K562 (cell line): Measurements from ENCODE around the gene ATRNL1. TPM values are rescaled to one million over a fixed set of nuclear protein-coding genes. Genes with fewer than 3 reads are reported as not detected.

Experiments
- ATAC-seq: fragments of 200-7000 bp; cut with Tn5 transposase; 3 replicates; pipeline ENCODE4 v1.9.1; 2020; ENCODE audit warnings: moderate library complexity
- BruUV-seq: library from RNA; stranded (reverse); fragments of 400-500 nt; replicated peaks from 2 replicates; lab custom pipeline; 2021; lab: Mats Ljungman, UMichigan
- CTCF ChIA-PET: fragments of 300-600 bp; formaldehyde crosslinking; extraction: SDS; loops from one replicate; lab custom pipeline; 2021; ENCODE audit warnings: low intra/inter-chr PET ratio; lab: Yijun Ruan, JAX
- POLR2A ChIA-PET: fragments of 300-600, 350-650 bp; sonication (Branson Sonifier 250); formaldehyde crosslinking; extraction: SDS; loops from one replicate; lab custom pipeline; 2021; ENCODE audit warnings: antibody characterized with exemption, inconsistent platforms; lab: Yijun Ruan, JAX
- DNase-seq, 4 experiments: peaks; one replicate each; pipeline versions ENCODE4 v3.0.0 to v3.0.0-alpha.2; 2011 to 2018; ENCODE audit warnings: low spot score in 3 of 4, mixed read lengths in 3 of 4; ENCODE audit errors: extremely low read depth in 1 of 4
- FAIRE-seq: peaks from 2 replicates; lab custom pipeline; 2011; peaks lifted over from hg19 to GRCh38; lab: Jason Lieb, UNC
- H2AFZ ChIP-seq: 2 replicates; pipeline ENCODE4 v1.6.0; 2011; ENCODE audit warnings: low read depth, low read length, control low read depth, inconsistent platforms
- H3K27ac ChIP-seq: fragments of 200-600 bp; 3 replicates; pipeline ENCODE4 v1.8.0; 2011; ENCODE audit warnings: low read depth, mild to moderate bottlenecking, control low read depth, inconsistent platforms, low read length, moderate library complexity, mixed read lengths; ENCODE audit errors: extremely low read depth
- H3K27me3 ChIP-seq, 2 experiments: fragments of 300-600 bp in 1 of 2; 2 replicates in 1 of 2; 3 replicates in 1 of 2; pipeline versions ENCODE4 v1.6.0 to v1.8.0; 2011; ENCODE audit warnings: inconsistent platforms in 2 of 2, low read length in 2 of 2, mild to moderate bottlenecking in 1 of 2, mixed read lengths in 1 of 2, moderate library complexity in 1 of 2; ENCODE audit not compliant: control insufficient read depth in 2 of 2, insufficient read depth in 2 of 2
- H3K36me3 ChIP-seq: fragments of 300-600 bp; 3 replicates; pipeline ENCODE4 v1.8.0; 2011; ENCODE audit warnings: mild to moderate bottlenecking, low read length, inconsistent platforms; ENCODE audit not compliant: control insufficient read depth, insufficient read depth
- H3K4me1 ChIP-seq, 2 experiments: fragments of 200-600 bp in 1 of 2; replicated peaks in 1 of 2; 2 replicates in 1 of 2; 3 replicates in 1 of 2; pipeline versions ENCODE4 v1.5.1 to v1.8.0; 2011; ENCODE audit warnings: inconsistent platforms in 2 of 2, low read length in 2 of 2, mild to moderate bottlenecking in 1 of 2, mixed read lengths in 1 of 2, moderate library complexity in 1 of 2; ENCODE audit not compliant: control insufficient read depth in 2 of 2, insufficient read depth in 2 of 2
- H3K4me2 ChIP-seq: 2 replicates; pipeline ENCODE4 v1.6.1; 2011; ENCODE audit warnings: low read length, control low read depth, inconsistent platforms, mixed read lengths; ENCODE audit not compliant: insufficient read depth
- H3K4me3 ChIP-seq: fragments of 200-600 bp; sonication (generic), shearing (Covaris generic); 2 replicates; pipeline ENCODE4 v1.5.1; 2016; ENCODE audit warnings: control low read depth, inconsistent platforms
- H3K79me2 ChIP-seq: fragments of 200-600 bp; 3 replicates; pipeline ENCODE4 v1.8.0; 2011; ENCODE audit warnings: low read length, inconsistent platforms; ENCODE audit not compliant: control insufficient read depth, insufficient read depth
- H3K9ac ChIP-seq, 2 experiments: 2 replicates each; pipeline versions ENCODE4 v1.6.0 to v1.6.1; 2011; ENCODE audit warnings: low read depth in 2 of 2, low read length in 2 of 2, control low read depth in 1 of 2, inconsistent platforms in 1 of 2, mild to moderate bottlenecking in 1 of 2, mixed read lengths in 1 of 2; ENCODE audit not compliant: insufficient read depth in 1 of 2
- H3K9me1 ChIP-seq: one replicate; pipeline ENCODE4 v1.6.0; 2011; ENCODE audit warnings: inconsistent platforms, mild to moderate bottlenecking, low read length, moderate library complexity; ENCODE audit not compliant: control insufficient read depth, insufficient read depth
- H3K9me3 ChIP-seq: replicated peaks from 2 replicates; pipeline ENCODE4 v1.5.1; 2011; ENCODE audit warnings: low read depth, low read length, inconsistent platforms; ENCODE audit not compliant: control insufficient read depth, insufficient read depth
- H4K20me1 ChIP-seq: replicated peaks from 2 replicates; pipeline ENCODE4 v1.6.1; 2011; ENCODE audit warnings: low read length, inconsistent platforms, mixed read lengths; ENCODE audit not compliant: control insufficient read depth, insufficient read depth
- BRD4 ChIP-seq: fragments of 200-600 bp; sonication (generic); IDR thresholded peaks from 2 replicates; pipeline ENCODE4 v1.6.1; 2017; ENCODE audit warnings: inconsistent platforms
- NR2F6 ChIP-seq: fragments of 450-650 bp; formaldehyde crosslinking; IDR thresholded peaks from 2 replicates; pipeline ENCODE4 v1.4.0; 2020; ENCODE audit warnings: mild to moderate bottlenecking
- PCBP1 ChIP-seq: fragments of 200-400 bp; formaldehyde crosslinking; IDR thresholded peaks from 2 replicates; pipeline ENCODE4 v1.6.1; 2018; ENCODE audit warnings: mild to moderate bottlenecking, low read depth, low read length; ENCODE audit not compliant: poor library complexity, severe bottlenecking
- POLR2B ChIP-seq: fragments of 450-650 bp; IDR thresholded peaks from 2 replicates; pipeline ENCODE4 v1.6.1; 2018; ENCODE audit warnings: low read depth; ENCODE audit not compliant: partially characterized antibody
- SRSF7 ChIP-seq: fragments of 200-400 bp; formaldehyde crosslinking; optimal IDR thresholded peaks from 2 replicates; pipeline ENCODE3; 2017; ENCODE audit warnings: mild to moderate bottlenecking, low read depth, low read length
- ZNF133 ChIP-seq: fragments of 250-450 bp; sonication (Bioruptor Pico); IDR thresholded peaks from 2 replicates; pipeline ENCODE4 v1.4.0; 2020; ENCODE audit warnings: mild to moderate bottlenecking
- ZNF253 ChIP-seq: fragments of 250-450 bp; sonication (Bioruptor Pico); conservative IDR thresholded peaks from 2 replicates; pipeline ENCODE4 v1.6.1; 2021; ENCODE audit warnings: mild to moderate bottlenecking
- ZNF830 ChIP-seq: fragments of 250-450 bp; sonication (Bioruptor Pico); IDR thresholded peaks from 2 replicates; pipeline ENCODE4 v1.5.0; 2021; ENCODE audit warnings: mild to moderate bottlenecking
- WGBS: fragments of 100-300 bp; shearing (Covaris generic); methylation state at CpG from one replicate; pipeline ENCODE4 v1.1.6; 2016; ENCODE audit warnings: low coverage, mixed read lengths; ENCODE audit not compliant: insufficient coverage; ENCODE audit errors: missing lambda C conversion rate; 5-methylcytosine and 5-hydroxymethylcytosine counted together
- in situ Hi-C: fragments of 300-500 bp; cut with MboI; formaldehyde crosslinking; loops from 4 replicates; pipeline ENCODE4 v1.15.0; 2018; ENCODE audit warnings: inconsistent platforms, mixed read lengths
- intact Hi-C: fragments of 100-400 bp; cut with micrococcal nuclease; formaldehyde crosslinking; loops from 2 replicates; pipeline ENCODE4 v1.14.2; 2022
- polyA plus RNA-seq, 8 experiments: library from polyadenylated mRNA; depleted of rRNA in 4 of 8; stranded (reverse) in 5 of 8; unstranded in 3 of 8; fragments of >200 nt; fragmentation: Nextera tagmentation in 2 of 8; fragmentation: Illumina TruSeq in 1 of 8; extraction: Ambion mirVana in 2 of 8; extraction: Trizol in 1 of 8; gene quantifications; 2 replicates each; pipeline versions ENCODE4 v1.2.1 to v1.2.3, GENCODE V29; 2011 to 2014; ENCODE audit warnings: inconsistent platforms in 1 of 8, missing spikeins in 1 of 8
- total RNA-seq, 7 experiments: library from RNA; depleted of rRNA in 6 of 7; stranded (reverse); fragments of >200 nt in 6 of 7; fragmentation: Illumina TruSeq in 2 of 7; extraction: Trizol in 2 of 7; gene quantifications; 2 replicates each; pipeline versions ENCODE4 v1.2.1 to v1.2.3, GENCODE V29; 2011 to 2021; ENCODE audit warnings: low replicate concordance in 1 of 7
- TF ChIP-seq, protein P1 (sequence below): fragments of 450-650 bp; IDR thresholded peaks from 2 replicates; pipeline ENCODE4 v1.6.1; 2017; ENCODE audit warnings: mild to moderate bottlenecking, moderate library complexity
- TF ChIP-seq, protein P2 (sequence below): fragments of 250-450 bp; sonication (Bioruptor Pico); IDR thresholded peaks from 2 replicates; pipeline ENCODE4 v1.4.0; 2020; ENCODE audit warnings: borderline replicate concordance
- TF ChIP-seq, protein P3 (sequence below): fragments of 250-450 bp; sonication (Bioruptor Pico); IDR thresholded peaks from 2 replicates; pipeline ENCODE4 v1.5.0; 2021
- TF ChIP-seq, protein P4 (sequence below): fragments of 450-650 bp; IDR thresholded peaks from one replicate; pipeline ENCODE4 v1.6.1; 2018; ENCODE audit warnings: mild to moderate bottlenecking, moderate library complexity; ENCODE audit not compliant: partially characterized antibody
- TF ChIP-seq, protein P5 (sequence below): fragments of 250-450 bp; sonication (Bioruptor Pico); IDR thresholded peaks from 2 replicates; pipeline ENCODE4 v1.8.0; 2022; ENCODE audit warnings: inconsistent platforms
- TF ChIP-seq, protein P6 (sequence below): sonication (generic); formaldehyde crosslinking; IDR thresholded peaks from 2 replicates; pipeline ENCODE4 v1.5.0; 2020; ENCODE audit warnings: missing genetic modification reagents

ATRNL1 gene
- total and polyA plus RNA-seq, 9 of the 15 experiments (the other 6 are each of a cell fraction or from before 2014, with no cell fraction given), result 0.18 TPM; not detected in 8

DNA sequence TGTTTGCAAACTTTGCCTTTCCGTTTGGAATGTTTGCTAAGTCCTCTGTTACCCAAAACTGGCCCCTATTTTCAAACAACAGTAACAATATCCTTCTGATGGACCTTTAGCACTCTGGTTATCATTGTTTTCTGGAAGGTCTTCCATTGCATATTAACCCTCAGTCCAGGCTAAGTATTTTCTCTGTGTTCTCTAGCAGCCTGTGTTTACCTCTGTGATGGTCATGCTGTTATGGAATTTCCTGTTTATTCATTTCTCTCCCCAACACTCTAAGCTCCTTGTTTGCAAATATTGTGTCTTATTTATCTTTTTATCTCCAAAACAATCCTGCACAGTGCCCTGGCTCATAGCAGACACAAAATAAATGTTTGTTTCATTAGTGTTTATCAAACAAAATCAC is 560.3 kb downstream of the ATRNL1 start:
- 0% methylated on average over 1 of the region's 1 CpG for WGBS
- Histone ChIP-seq H3K36me3 (no peaks in the 10 kb centered on the region), H3K4me2 (no peak overlapping the region), H3K9ac (no peak overlapping the region), H3K9me3 (no peaks in the 10 kb centered on the region), H2AFZ (no peak overlapping the region), H4K20me1 (no peaks in the 10 kb centered on the region), H3K79me2 (no peaks in the 10 kb centered on the region), H3K9me1 (no peaks in the 10 kb centered on the region), H3K27me3 (no peaks in the 10 kb centered on the region), H3K27ac (no peak overlapping the region), H3K4me1 (no peaks in the 10 kb centered on the region), H3K4me3 (no peak overlapping the region)
- ATAC-seq (no peak), FAIRE-seq (no peak), DNase-seq (no peak)
- no TSS peak for BruUV-seq
- in situ Hi-C loops (no loop called here), intact Hi-C loops (no loop called here)
- ChIA-PET CTCF (no interaction called here), POLR2A (no interaction called here)
- TF ChIP-seq ZNF133 (CRISPR knock-in tag), result no peak
- TF ChIP-seq, protein P1, sequence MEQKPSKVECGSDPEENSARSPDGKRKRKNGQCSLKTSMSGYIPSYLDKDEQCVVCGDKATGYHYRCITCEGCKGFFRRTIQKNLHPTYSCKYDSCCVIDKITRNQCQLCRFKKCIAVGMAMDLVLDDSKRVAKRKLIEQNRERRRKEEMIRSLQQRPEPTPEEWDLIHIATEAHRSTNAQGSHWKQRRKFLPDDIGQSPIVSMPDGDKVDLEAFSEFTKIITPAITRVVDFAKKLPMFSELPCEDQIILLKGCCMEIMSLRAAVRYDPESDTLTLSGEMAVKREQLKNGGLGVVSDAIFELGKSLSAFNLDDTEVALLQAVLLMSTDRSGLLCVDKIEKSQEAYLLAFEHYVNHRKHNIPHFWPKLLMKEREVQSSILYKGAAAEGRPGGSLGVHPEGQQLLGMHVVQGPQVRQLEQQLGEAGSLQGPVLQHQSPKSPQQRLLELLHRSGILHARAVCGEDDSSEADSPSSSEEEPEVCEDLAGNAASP, result no peak
- no peak for TF ChIP-seq NR2F6 (CRISPR knock-in tag)
- TF ChIP-seq SRSF7, result no peak
- no peak for TF ChIP-seq BRD4
- TF ChIP-seq, protein P2, sequence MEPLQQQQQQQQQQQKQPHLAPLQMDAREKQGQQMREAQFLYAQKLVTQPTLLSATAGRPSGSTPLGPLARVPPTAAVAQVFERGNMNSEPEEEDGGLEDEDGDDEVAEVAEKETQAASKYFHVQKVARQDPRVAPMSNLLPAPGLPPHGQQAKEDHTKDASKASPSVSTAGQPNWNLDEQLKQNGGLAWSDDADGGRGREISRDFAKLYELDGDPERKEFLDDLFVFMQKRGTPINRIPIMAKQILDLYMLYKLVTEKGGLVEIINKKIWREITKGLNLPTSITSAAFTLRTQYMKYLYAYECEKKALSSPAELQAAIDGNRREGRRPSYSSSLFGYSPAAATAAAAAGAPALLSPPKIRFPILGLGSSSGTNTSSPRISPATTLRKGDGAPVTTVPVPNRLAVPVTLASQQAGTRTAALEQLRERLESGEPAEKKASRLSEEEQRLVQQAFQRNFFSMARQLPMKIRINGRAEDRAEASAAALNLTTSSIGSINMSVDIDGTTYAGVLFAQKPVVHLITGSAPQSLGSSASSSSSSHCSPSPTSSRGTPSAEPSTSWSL (CRISPR knock-in tag), result no peak
- TF ChIP-seq, protein P3, sequence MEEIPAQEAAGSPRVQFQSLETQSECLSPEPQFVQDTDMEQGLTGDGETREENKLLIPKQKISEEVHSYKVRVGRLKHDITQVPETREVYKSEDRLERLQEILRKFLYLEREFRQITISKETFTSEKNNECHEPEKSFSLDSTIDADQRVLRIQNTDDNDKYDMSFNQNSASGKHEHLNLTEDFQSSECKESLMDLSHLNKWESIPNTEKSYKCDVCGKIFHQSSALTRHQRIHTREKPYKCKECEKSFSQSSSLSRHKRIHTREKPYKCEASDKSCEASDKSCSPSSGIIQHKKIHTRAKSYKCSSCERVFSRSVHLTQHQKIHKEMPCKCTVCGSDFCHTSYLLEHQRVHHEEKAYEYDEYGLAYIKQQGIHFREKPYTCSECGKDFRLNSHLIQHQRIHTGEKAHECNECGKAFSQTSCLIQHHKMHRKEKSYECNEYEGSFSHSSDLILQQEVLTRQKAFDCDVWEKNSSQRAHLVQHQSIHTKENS (CRISPR knock-in tag), result no peak
- no peak for TF ChIP-seq POLR2B
- TF ChIP-seq, protein P4, sequence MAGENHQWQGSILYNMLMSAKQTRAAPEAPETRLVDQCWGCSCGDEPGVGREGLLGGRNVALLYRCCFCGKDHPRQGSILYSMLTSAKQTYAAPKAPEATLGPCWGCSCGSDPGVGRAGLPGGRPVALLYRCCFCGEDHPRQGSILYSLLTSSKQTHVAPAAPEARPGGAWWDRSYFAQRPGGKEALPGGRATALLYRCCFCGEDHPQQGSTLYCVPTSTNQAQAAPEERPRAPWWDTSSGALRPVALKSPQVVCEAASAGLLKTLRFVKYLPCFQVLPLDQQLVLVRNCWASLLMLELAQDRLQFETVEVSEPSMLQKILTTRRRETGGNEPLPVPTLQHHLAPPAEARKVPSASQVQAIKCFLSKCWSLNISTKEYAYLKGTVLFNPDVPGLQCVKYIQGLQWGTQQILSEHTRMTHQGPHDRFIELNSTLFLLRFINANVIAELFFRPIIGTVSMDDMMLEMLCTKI, result no peak
- TF ChIP-seq, protein P5, sequence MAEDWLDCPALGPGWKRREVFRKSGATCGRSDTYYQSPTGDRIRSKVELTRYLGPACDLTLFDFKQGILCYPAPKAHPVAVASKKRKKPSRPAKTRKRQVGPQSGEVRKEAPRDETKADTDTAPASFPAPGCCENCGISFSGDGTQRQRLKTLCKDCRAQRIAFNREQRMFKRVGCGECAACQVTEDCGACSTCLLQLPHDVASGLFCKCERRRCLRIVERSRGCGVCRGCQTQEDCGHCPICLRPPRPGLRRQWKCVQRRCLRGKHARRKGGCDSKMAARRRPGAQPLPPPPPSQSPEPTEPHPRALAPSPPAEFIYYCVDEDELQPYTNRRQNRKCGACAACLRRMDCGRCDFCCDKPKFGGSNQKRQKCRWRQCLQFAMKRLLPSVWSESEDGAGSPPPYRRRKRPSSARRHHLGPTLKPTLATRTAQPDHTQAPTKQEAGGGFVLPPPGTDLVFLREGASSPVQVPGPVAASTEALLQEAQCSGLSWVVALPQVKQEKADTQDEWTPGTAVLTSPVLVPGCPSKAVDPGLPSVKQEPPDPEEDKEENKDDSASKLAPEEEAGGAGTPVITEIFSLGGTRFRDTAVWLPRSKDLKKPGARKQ, result no peak
- no peak for TF ChIP-seq ZNF830 (CRISPR knock-in tag)
- no peak for TF ChIP-seq PCBP1
- TF ChIP-seq ZNF253, result no peak
- TF ChIP-seq, protein P6, sequence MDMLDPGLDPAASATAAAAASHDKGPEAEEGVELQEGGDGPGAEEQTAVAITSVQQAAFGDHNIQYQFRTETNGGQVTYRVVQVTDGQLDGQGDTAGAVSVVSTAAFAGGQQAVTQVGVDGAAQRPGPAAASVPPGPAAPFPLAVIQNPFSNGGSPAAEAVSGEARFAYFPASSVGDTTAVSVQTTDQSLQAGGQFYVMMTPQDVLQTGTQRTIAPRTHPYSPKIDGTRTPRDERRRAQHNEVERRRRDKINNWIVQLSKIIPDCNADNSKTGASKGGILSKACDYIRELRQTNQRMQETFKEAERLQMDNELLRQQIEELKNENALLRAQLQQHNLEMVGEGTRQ, result no peak
